Measurements from ENCODE around the gene GAS2.

GRCh38 chr11:22711880-22712279 lies 45.5 kb downstream of the GAS2 start:
- TF ChIP-seq CTCF (IDR thresholded peaks at IDR 0.05) (no peak), POLR2A (IDR thresholded peaks at IDR 0.05) (no peak)

All from right lobe of liver (tissue), 4 donors.